A549 (cell line): ENCODE data around the gene GPATCH2.

Experiments
- CHD2 ChIP-seq: fragments of 150-350 bp; IDR thresholded peaks from 2 replicates; pipeline ENCODE4 v1.6.1; 2014; ENCODE audit warnings: low read length; ENCODE audit not compliant: partially characterized antibody
- CTCF ChIP-seq: fragments of >200 bp; sonication (Bioruptor Twin); formaldehyde crosslinking; IDR thresholded peaks from 3 replicates; pipeline ENCODE4 v1.5.1; 2016
- ELK1 ChIP-seq: fragments of 150-350 bp; IDR thresholded peaks from 2 replicates; pipeline ENCODE4 v1.6.1; 2014; ENCODE audit warnings: low read depth, mild to moderate bottlenecking, low read length
- GATA3 ChIP-seq: IDR thresholded peaks from 2 replicates; pipeline ENCODE4 v1.6.1; 2012; ENCODE audit warnings: borderline replicate concordance
- MYC ChIP-seq: IDR thresholded peaks from 2 replicates; pipeline ENCODE4 v1.6.1; 2012; ENCODE audit warnings: mild to moderate bottlenecking, inconsistent platforms, low read length, improper control_type of control experiment, borderline replicate concordance
- NPAS2 ChIP-seq: fragments of 250-450 bp; sonication (Bioruptor Pico); IDR thresholded peaks from 2 replicates; pipeline ENCODE4 v1.8.0; 2022; ENCODE audit warnings: mild to moderate bottlenecking, moderate library complexity, borderline replicate concordance
- POLR2A ChIP-seq: IDR thresholded peaks from 2 replicates; pipeline ENCODE4 v1.6.1; 2012; ENCODE audit warnings: mild to moderate bottlenecking, low read length
- ZC3H11A ChIP-seq: fragments of 450-650 bp; IDR thresholded peaks from 2 replicates; pipeline ENCODE4 v1.6.1; 2014; ENCODE audit warnings: antibody characterized with exemption, mild to moderate bottlenecking

DNA sequence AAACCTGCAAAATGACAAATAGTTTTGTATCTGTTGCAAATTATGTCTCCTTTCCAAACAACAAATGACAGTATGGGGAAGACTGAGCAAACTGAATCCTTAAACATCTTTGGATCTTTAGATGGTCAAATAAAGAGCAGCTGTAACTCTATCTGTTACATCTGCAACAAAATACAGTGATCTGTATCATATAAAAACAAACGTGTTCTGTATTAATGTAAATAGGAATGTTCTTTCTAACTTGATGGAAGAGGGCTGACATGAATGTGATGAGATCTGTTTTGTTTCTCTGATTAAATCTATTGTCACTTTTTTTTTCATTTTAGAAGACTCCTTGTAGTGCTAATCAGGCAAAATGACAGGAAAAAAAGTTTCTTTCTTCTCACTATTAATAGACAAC lies 159.5 kb downstream of the GPATCH2 start:
- TF ChIP-seq NPAS2 (CRISPR knock-in tag) (no peak), GATA3 (no peak), MYC (no peak), ELK1 (no peak), CHD2 (no peak), CTCF (no peak), POLR2A (no peak), ZC3H11A (no peak)
